Right hindlimb (tissue), 1 donor: Measurements from ENCODE around the gene RELL2.

Source experiments
- DNase-seq: peaks from one replicate; pipeline ENCODE4 v3.0.0-alpha.2; 2018

The RELL2 gene

DNA sequence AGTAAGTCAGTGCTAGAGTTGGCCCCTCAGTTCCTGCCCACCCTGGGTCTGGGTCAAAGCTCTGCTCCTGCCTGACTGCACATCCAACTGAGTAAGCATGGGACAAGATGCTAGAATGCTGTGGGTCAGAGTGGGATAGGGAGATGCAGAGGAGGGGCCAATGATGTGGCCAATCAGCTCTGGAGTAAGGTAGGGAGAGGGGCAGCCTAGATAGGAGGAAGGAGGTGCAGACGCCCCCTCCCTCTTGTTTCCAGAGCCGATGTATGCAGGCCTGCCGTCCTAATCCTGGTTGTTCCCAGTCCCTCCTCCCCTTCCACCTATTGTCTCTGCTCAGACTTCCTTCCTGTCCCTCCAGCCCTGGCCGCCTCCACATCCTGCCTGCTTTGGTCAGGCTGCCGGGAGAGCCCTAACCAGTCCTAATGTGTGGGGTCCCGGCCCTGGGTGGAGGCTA, 44.0 kb downstream of the RELL2 start:
- peak; percentile 62 for DNase-seq

DNA sequence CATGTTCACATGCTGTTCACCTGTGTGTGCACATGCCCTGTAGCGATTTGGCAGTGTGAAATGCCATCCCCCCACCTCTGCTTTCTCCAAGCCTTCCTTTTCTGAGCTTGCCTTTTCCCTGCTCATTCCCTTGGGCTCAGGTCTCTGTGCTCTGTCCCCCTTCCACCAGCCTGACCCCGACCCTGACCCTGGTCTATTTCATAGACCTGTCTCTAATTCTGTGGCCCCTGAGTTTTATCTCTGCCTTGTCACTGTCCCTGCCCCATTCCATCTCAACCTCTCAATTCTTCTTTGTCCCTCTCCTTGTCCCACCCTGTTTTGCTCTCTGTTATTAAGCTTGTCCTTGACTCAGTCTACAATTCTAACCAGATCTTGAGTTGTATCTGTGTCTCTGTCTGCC, 44.5 kb downstream of the RELL2 start:
- DNase-seq = no peak

DNA sequence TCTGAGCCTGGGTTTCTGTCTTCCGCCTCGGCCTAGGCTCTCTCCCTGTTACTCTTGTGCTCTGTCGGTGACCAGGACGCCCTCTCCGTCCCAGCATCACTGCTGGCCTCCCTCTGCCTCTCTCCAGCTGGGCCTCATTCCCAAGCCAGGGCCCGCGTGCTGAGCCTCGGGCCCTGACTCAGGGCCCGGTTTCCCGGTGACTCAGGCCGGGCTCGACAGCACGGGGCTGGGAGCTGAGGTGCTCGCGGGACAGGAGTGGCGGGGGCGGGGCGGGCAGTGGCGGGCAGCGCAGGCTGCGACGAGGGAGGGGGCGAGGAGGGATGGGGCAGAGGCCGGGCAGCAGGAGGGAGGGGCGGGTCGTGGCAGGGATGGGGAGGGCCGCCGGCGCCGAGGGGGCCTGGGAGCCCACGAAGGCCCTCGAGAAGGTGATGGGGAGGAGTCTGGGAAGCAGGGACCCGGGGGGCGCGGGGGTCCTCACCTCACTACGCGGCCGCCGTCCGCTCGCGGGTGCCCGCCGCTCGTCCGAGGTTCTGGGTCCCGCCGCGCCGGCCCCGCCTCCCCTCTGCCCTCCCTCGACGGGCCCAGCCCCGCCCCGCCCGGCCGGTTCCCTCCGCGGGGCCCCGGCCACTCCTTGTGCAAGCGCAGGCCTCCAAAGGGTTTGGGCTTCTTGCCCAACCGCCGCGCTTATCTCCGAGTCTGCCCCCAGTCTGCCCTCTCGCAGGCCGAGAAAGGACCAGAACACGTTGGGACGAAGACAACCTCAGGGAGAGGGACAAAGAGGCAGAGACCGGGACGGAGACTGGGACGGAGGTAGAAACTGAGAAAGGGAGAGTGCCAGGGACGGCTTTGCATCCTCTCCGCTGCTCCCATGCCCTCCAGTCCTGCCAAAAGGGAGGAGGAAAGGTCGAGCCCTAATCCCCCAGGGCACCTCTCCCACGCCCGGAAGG, 45.2 kb downstream of the RELL2 start, which contains the start of gene ARAP3:
ARAP3 (minus strand) TSS at position 536 of the 947 bp plus-strand sequence. CDS start 1,744 bp downstream, outside the sequence.
- DNase-seq = peak; percentile 78

DNA sequence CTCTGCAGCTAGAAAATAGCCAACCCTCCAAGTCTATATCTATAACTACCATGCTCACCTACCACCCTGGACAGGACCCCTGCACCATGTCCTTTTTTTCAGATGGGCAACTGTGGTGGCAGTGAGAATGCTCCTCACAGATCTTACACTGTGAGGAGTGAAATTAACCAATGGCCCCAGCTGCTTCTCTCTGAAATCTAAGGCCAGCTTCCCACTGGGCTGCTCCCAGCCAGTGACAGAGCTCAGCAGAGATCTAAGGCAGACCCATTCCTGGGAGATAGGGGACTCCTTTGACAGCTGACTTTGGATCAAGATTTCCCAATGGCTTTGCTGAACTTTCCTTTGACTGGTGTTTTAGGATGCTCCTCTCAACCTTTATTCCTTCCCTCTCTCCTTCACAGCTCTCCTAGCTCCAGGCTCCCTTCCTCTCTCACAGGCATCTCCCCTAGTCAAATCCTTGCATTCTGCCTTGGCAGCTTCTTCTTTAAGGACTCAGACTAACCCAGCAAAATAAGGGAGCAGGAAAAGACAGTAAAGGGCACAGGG, 46.9 kb downstream of the RELL2 start:
- no peak for DNase-seq

DNA sequence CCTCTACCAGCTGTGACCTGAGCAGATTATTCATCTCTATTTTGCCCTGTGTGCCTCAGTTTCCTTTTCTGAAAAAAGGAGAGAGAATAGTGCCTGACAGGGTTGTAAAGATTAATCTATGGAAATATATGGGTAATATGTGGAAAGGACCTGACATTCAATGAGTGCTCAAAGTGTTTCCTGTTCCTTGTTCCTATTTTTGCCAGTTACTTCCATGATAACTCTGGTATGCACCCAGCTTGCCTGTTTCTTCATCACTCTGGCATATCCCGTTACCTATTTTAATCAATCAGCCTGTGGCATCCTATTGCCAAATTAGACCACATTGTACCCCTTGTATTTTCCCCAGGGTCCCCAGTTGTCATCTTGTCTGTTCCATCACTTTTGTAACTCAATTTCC, 48.8 kb downstream of the RELL2 start:
- DNase-seq = no peak

DNA sequence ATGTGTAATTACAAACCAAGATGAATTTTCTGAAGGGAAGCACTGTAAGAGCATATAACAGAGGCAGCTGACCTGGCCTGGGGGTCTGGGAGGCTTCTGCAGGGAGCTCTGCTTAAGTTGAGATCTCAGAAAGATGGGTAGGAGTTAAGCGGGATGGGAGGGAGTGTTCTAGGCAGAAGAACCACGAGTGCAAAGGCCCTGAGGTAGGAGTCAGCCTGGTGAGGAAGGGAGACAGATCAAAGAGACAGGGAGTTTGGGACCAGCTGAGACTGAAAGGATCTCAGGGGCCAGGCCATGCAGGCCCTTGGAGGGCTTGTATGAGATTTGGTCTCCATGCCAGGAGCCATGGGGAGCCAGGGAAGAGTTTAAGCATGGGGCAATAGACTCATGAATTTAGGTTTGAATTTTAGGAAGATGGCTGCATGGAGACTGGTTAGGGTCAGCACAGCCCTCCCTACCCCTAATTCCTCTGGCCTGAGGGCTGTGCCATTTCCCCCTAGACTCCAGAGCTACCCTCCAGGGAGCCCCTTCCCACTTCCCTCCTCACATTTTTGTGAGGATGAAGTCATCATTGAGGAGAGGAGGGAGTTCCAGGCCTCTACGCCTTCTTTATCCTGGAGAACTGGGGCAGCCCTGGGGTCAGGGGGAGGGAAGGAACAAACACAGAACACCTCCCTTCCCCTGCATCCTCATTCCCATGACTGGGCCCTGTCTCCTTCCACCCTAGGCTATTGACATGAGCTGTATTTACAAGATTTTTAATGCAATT, 50.0 kb downstream of the RELL2 start:
- DNase-seq = no peak
